ENCODE data around the gene FOXP4. TPM values are rescaled to one million over a fixed set of nuclear protein-coding genes. Genes with fewer than 3 reads are reported as not detected.

Gene FOXP4
- polyA plus RNA-seq, 1 experiment: 4.0 TPM

DNA sequence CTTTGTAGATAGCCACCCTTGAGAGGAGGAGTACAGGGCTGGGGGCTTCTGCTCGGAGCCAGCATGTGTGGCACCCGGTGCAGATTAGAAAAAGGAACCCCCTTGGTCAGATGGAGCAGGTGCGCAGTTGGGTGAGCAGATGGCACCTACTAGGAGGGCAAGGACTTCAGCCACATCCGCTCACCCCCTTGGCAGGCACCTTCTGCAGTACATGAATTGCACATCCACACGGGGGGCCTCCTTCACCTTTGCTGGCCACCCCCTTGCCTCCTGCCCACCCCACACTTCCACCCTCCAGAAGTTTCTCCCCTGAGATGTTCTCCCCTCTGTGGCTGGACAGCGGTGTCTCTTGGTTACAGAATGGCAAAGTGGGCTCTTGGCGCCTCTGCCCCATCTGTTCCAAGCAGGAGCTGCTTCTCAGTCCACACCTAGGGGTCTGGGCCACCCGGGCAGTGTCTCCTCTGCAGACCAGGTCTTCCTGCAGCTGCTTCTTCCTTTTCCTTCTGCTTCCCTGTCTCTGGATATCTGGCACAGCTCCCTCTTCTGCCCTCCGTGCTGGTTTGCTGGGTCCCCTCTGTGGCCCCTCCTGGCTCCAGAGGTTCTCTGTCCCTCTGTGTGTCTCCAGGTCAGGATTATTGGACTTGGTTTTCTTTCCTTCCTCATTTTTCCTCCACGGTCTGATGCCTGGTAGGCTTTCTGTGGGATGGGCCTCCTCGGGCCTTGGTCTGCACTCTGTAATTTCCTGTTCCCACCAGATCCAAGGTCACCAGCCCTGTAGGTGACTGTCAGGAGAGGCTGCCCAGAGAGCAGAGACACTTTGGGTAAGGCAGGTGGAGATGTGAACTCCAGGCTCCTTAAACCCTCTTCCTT is 96.1 kb downstream of the FOXP4 start:
- ChIA-PET POLR2A (no interaction called here), CTCF (interaction anchor here (1.0 kb wide), 1 partner anchor 39 kb away, joined by 3 read pairs; no protein-coding TSS in a partner anchor)

DNA sequence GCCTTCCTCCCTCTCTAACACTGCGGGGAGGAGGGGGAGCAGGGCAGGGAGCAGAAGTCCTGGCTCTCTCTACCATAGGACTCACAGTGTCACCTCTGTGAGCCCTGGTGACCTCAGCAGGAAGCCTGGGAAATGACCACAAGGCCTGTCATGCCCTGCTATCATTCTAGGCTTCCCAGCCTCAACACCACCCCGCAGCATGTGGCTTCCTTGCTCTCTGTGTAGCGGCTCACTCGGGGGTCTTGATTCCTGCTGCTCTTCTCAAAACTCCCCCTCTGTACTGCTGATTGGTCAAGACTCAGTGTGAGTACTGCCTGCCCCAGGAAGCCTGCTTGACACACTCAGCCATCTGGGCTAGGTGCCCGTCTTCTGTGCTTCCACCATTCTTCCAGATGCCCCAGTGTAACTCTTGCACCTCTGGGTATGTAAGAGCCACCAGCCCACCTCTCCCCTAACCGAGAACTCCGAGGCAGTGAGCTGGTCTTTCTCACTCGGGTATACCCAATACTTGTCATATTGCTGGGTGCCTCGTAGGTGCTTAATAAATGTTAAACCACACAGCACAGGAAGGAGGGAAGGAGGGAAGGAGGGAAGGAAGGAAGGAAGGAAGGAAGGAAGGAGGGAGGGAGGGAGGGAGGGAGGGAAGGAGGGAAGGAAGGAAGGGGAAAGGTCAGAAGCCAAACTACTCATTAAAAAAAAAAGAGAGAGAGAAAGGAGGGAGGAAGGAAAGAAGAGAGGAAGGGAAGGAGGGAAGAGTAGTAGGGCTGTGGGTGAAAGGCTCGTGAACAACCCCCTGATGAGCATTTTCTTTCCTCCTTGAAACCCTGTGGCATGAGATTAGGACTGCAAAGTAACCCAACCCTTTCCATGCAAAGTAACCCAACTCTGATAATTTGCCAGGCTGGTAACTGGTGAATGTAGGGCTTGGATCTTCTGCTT is 97.0 kb downstream of the FOXP4 start:
- CTCF ChIA-PET: no interaction called here
- Histone ChIP-seq H3K4me3 (ENCODE audit: low read depth, low read length) (no peak overlapping the region), H3K36me3 (ENCODE audit: control insufficient read depth, insufficient read depth, low read length) (no peaks in the 10 kb centered on the region), H3K27me3 (ENCODE audit: control insufficient read depth, insufficient read depth, low read length) (peaks cover 46% of the 10 kb centered on the region)
- DNase-seq (ENCODE audit: low read depth): no peak
- TF ChIP-seq, protein P1, sequence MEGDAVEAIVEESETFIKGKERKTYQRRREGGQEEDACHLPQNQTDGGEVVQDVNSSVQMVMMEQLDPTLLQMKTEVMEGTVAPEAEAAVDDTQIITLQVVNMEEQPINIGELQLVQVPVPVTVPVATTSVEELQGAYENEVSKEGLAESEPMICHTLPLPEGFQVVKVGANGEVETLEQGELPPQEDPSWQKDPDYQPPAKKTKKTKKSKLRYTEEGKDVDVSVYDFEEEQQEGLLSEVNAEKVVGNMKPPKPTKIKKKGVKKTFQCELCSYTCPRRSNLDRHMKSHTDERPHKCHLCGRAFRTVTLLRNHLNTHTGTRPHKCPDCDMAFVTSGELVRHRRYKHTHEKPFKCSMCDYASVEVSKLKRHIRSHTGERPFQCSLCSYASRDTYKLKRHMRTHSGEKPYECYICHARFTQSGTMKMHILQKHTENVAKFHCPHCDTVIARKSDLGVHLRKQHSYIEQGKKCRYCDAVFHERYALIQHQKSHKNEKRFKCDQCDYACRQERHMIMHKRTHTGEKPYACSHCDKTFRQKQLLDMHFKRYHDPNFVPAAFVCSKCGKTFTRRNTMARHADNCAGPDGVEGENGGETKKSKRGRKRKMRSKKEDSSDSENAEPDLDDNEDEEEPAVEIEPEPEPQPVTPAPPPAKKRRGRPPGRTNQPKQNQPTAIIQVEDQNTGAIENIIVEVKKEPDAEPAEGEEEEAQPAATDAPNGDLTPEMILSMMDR (IDR thresholded peaks at IDR 0.05; ENCODE audit: insufficient read depth, low read depth, low read length): no peak
- POLR2A ChIA-PET: no interaction called here

More for the DNA sequence above, 96.1 kb downstream of the FOXP4 start:
- DNase-seq (ENCODE audit: low read depth): no peak
- H3K27me3 ChIP-seq (ENCODE audit: control insufficient read depth, insufficient read depth, low read length): peaks cover 54% of the 10 kb centered on the region
- TF ChIP-seq, protein P1 (IDR thresholded peaks at IDR 0.05; ENCODE audit: insufficient read depth, low read depth, low read length): no peak
- no peak overlapping the region for H3K4me3 ChIP-seq (ENCODE audit: low read depth, low read length)
- no peaks in the 10 kb centered on the region for H3K36me3 ChIP-seq (ENCODE audit: control insufficient read depth, insufficient read depth, low read length)

DNA sequence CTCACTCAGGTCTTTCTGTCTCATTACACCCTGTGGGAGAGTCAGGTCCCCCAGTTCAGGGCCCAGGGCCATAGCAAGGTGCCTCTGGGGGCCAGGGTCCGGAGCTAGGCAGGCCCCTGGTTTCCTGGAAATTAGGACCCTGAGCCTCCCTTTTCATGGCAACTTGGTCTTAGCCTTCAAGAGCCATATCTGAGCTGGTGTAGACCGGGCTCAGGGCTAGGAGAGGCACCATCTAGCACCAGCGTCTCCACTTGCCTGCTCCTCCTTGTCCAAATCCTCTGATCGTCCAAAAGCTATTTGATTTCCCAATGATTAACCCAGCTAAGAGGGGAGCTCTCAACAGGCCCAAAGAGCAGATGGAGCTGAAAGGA is 97.7 kb downstream of the FOXP4 start:
- Histone ChIP-seq H3K36me3 (ENCODE audit: control insufficient read depth, insufficient read depth, low read length) (no peaks in the 10 kb centered on the region), H3K27me3 (ENCODE audit: control insufficient read depth, insufficient read depth, low read length) (peaks cover 42% of the 10 kb centered on the region), H3K4me3 (ENCODE audit: low read depth, low read length) (no peak overlapping the region)
- TF ChIP-seq, protein P1 (IDR thresholded peaks at IDR 0.05; ENCODE audit: insufficient read depth, low read depth, low read length): no peak
- ChIA-PET CTCF (no interaction called here), POLR2A (no interaction called here)
- DNase-seq (ENCODE audit: low read depth): no peak

DNA sequence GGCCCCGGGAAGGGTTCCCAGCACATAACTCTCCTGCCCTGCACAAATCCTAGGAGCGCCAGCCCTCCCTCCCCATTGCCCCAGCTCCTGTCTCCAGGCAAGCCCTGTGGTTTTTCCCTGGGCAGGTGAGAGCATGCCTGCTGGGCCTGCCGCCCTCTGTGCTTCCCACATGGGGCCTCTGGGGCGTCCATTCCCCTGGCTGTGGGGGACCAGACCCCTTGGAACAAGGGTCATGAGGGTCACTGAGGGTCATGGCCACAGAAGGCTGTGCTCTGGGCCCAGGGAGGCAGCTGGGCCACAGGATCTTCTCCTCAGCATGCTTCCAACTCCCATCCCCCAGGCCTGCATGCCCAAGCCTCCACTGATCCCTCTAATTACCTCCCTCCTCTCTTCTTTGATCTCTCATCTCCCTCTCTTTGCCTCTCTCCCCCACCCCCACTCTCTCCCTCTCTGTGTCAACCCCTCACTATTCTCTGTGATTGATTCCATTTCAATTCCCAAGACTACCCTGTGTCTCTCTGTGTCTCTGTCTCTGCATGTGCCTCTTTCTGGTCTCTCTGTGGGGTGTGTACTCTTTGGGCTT is 98.2 kb downstream of the FOXP4 start:
- CTCF ChIA-PET: no interaction called here

More for the DNA sequence above, 98.2 kb downstream of the FOXP4 start:
- H3K4me3 ChIP-seq (ENCODE audit: low read depth, low read length): no peak overlapping the region
- no peaks in the 10 kb centered on the region for H3K36me3 ChIP-seq (ENCODE audit: control insufficient read depth, insufficient read depth, low read length)
- no peak for DNase-seq (ENCODE audit: low read depth)
- peaks cover 37% of the 10 kb centered on the region for H3K27me3 ChIP-seq (ENCODE audit: control insufficient read depth, insufficient read depth, low read length)
- TF ChIP-seq, protein P1 (IDR thresholded peaks at IDR 0.05; ENCODE audit: insufficient read depth, low read depth, low read length): no peak
- POLR2A ChIA-PET: no interaction called here
